Thyroid gland (tissue), 4 donors: Measurements from ENCODE around the gene SPACA6. TPM values are rescaled to one million over a fixed set of nuclear protein-coding genes. Genes with fewer than 3 reads are reported as not detected.

ENCODE experiments used
- microRNA counts, 2 donors: library from miRNA; unstranded; fragments of <30 nt; microRNA quantifications; one replicate each; lab custom pipeline; 2016 to 2017
- microRNA-seq: library from miRNA; unstranded; fragments of <30 nt; microRNA quantifications from one replicate; pipeline ENCODE4, GENCODE V29; 2016
- small RNA-seq: library from RNA; depleted of rRNA; stranded (forward); fragments of <200 nt; gene quantifications from one replicate; pipeline ENCODE3, GENCODE V24; 2016
- total RNA-seq, 4 donors: library from RNA; depleted of rRNA; stranded (reverse); fragments of >200 nt; gene quantifications; one replicate each; pipeline ENCODE4 v1.2.3, GENCODE V29; 2016

Gene SPACA6
- total RNA-seq, 4 donors from 2014 or later, result 11.9 to 26.2 (median 20.4) TPM

MicroRNAs within 50 kb of the gene (microRNA counts, 767-probe panel; counts per million panel counts)
- microRNA hsa-let-7e-5p (lab: Ali Mortazavi, UCI), result 3,786 to 6,824 counts per million in 2 donors
- microRNA hsa-miR-125a-3p (lab: Ali Mortazavi, UCI), result 0 to 1,327 counts per million in 2 donors
- microRNA hsa-miR-125a-5p (lab: Ali Mortazavi, UCI), result 3,805 to 6,985 counts per million in 2 donors
- 3,675 to 6,762 counts per million in 2 donors for microRNA hsa-miR-99b-5p (lab: Ali Mortazavi, UCI)

Small RNA genes within 50 kb of the gene (microRNA-seq; reads per million reads assigned to microRNA genes)
- gene MIR125A (12,328 reads per million, percentile 94 among the genes with 10 or more reads in this experiment), gene MIR99B (5,504 reads per million, percentile 91 among the genes with 10 or more reads in this experiment), gene MIRLET7E (13,843 reads per million, percentile 95 among the genes with 10 or more reads in this experiment)

Small RNA genes within 50 kb of the gene (small RNA-seq; reads per million reads assigned to genes)
- gene AC018755.2 (not detected), gene MIR125A (not detected), gene MIR99B (0.85 reads per million), gene MIRLET7E (not detected)

Other genes starting within 250 kb of the SPACA6 start
- gene SIGLEC8, start 234.9 kb upstream of the SPACA6 start, total RNA-seq, result under 1 TPM in 2 of 4 donors, not detected in 2; 0.45 to 0.49 TPM
- not detected for gene CEACAM18, start 214.8 kb upstream of the SPACA6 start, total RNA-seq
- gene SIGLEC12, start 191.5 kb upstream of the SPACA6 start, total RNA-seq, result under 1 TPM in 1 of 4 donors, not detected in 3; 0.11 TPM
- not detected for gene SIGLEC6, start 161.7 kb upstream of the SPACA6 start, total RNA-seq
- gene ZNF175, start 122.0 kb upstream of the SPACA6 start, total RNA-seq, result 10 to 100 TPM in 1 of 4 donors, 1 to 10 TPM in 3; 9.0 to 12.9 (median 9.4) TPM
- gene SIGLEC5, start 62.9 kb upstream of the SPACA6 start, total RNA-seq, result under 1 TPM in 3 of 4 donors, not detected in 1; 0.27 to 0.92 (median 0.44) TPM
- gene SIGLEC14, start 46.5 kb upstream of the SPACA6 start, total RNA-seq, result 1 to 10 TPM in 2 of 4 donors, under 1 TPM in 1, not detected in 1; 0.22 to 6.2 (median 1.7) TPM
- 1 to 10 TPM in 2 of 4 donors, not detected in 2; 1.1 to 1.5 TPM for gene HAS1, start 30.7 kb downstream of the SPACA6 start, total RNA-seq
- 1 to 10 TPM; 1.7 to 5.8 (median 3.3) TPM for gene FPR1, start 58.5 kb downstream of the SPACA6 start, total RNA-seq
- gene FPR2, start 67.8 kb downstream of the SPACA6 start, total RNA-seq, result under 1 TPM in 3 of 4 donors, not detected in 1; 0.11 to 0.94 (median 0.39) TPM
- 1 to 10 TPM; 1.6 to 9.7 (median 2.7) TPM for gene FPR3, start 101.8 kb downstream of the SPACA6 start, total RNA-seq
- 10 to 100 TPM; 20.8 to 34.9 (median 22.2) TPM for gene ZNF577, start 194.6 kb downstream of the SPACA6 start, total RNA-seq
- 10 to 100 TPM; 10.5 to 19.1 (median 14.9) TPM for gene ZNF649, start 211.7 kb downstream of the SPACA6 start, total RNA-seq
- gene ZNF613, start 234.1 kb downstream of the SPACA6 start, total RNA-seq, result 10 to 100 TPM in 3 of 4 donors, 1 to 10 TPM in 1; 7.9 to 27.7 (median 15.6) TPM